Measurements from ENCODE around the gene SREBF1.

GRCh38 chr17:17790637-17791464 lies 45.9 kb downstream of the SREBF1 start:
- no peak for TF ChIP-seq EP300 (IDR thresholded peaks at IDR 0.05)
- no peak for TF ChIP-seq CTCF (IDR thresholded peaks at IDR 0.05)
- TF ChIP-seq POLR2A (IDR thresholded peaks at IDR 0.05) = no peak
- no peak for TF ChIP-seq POLR2AphosphoS5 (IDR thresholded peaks at IDR 0.05)

Measured in stomach (tissue), 4 donors.